Measurements from ENCODE around the gene SHB.
A peak's percentile ranks its signal among the peaks of the same experiment; 100 is the strongest.
"Not testable (repeated sequence)": the region's sequence is repeated elsewhere in the genome, so short reads cannot be mapped to it uniquely, and the experiment has no call there.

Gene SHB

DNA sequence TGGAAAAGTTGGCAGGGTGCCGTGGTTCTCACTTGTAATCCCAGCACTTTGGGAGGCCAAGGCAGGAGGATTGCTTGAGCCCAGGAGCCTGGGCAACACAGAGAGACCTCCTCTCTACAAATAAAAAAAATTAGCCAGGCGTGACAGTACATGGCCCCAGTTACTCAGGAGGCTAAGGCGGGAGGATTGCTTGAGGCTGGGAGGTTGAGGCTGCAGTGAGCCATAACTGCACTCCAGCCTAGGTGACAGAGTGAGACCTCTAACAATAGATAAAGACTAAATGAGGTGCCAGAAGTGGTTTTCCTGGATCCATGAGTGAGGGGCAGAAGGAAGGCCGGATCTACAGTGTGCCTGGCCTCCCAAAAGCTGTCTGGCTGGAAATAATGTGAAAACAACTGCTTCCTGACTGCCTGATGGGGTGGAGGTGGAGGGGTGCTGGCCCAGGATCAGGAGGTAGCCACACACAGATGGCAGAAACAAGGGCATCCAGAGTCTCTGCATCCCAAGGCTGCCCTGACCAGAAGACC lies 4.1 kb downstream of the SHB start:
- no peak for DNase-seq

GRCh38 chr9:38063363-38063707 lies 5.7 kb downstream of the SHB start:
- no peak for DNase-seq

- DNase-seq = no peak
These were observed 6.3 kb downstream of the SHB start for GRCh38 chr9:38062498-38063362.

- DNase-seq = no peak
These were observed 6.9 kb downstream of the SHB start for GRCh38 chr9:38062106-38062497.

DNA sequence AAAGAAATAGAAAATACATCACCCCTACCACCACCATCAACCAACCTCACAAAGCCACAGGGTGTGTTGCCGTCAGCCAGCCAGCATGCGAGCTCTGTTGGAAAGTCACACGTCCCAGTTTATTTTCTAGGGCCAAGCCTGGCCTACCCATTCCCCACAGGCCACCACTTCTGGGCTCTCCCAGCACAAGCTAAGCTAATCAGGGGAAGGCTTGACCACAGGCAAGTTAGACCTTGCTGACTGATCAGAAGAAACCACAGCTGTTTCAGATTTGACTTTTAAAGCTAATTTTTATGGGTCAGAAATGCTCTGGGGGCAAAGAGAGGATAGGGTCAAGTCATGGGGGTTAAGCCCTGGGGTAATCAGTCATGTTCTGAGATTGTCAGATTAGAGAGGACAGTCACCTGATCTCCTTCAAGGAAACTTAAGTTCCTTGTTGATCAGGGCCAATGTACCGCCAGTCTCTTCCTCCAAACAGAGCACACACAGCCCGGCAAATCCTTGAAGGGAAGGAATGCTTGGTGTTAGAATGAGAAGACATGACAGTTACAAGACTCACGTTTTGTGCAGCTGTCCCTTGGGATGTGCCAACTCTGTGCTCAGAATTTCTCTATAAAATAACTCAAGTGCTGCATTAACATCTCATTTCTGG lies 7.6 kb downstream of the SHB start:
- DNase-seq = no peak

DNA sequence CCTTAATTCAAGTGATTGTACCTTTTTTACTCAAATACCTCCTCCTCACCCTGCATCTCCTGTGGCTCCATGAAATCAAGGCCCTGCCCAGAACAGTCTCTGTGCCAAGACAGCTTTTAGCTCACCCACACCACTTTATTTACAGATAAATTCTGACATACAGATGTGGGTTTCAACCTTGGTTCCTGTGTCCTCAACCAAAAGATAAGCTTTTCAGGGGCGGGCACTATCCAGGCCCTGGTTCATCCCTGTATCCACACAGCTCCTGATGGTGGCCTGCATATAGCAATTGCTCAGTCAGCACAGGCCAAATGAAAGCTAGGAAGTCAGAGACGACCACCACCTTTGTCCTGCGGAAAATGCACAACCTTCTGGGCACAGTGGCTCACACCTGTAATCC lies 8.3 kb downstream of the SHB start:
- DNase-seq = no peak

GRCh38 chr9:38059233-38059936 lies 9.6 kb downstream of the SHB start:
- no peak for DNase-seq

- no peak for DNase-seq
These were observed 10.4 kb downstream of the SHB start for GRCh38 chr9:38058452-38059232.

GRCh38 chr9:38057416-38058195 lies 11.4 kb downstream of the SHB start:
- no peak for DNase-seq

GRCh38 chr9:38054653-38055052 lies 14.4 kb downstream of the SHB start:
- no peak for DNase-seq

GRCh38 chr9:38053697-38054461 lies 15.1 kb downstream of the SHB start:
- DNase-seq = no peak

- DNase-seq = no peak
These were observed 17.1 kb downstream of the SHB start for GRCh38 chr9:38051780-38052546.

GRCh38 chr9:38048316-38048969 lies 20.6 kb downstream of the SHB start:
- no peak for DNase-seq

GRCh38 chr9:38047301-38048251 lies 21.5 kb downstream of the SHB start:
- peak in 24 of 56 donors; percentile 13 to 72 (median 43) for DNase-seq

DNA sequence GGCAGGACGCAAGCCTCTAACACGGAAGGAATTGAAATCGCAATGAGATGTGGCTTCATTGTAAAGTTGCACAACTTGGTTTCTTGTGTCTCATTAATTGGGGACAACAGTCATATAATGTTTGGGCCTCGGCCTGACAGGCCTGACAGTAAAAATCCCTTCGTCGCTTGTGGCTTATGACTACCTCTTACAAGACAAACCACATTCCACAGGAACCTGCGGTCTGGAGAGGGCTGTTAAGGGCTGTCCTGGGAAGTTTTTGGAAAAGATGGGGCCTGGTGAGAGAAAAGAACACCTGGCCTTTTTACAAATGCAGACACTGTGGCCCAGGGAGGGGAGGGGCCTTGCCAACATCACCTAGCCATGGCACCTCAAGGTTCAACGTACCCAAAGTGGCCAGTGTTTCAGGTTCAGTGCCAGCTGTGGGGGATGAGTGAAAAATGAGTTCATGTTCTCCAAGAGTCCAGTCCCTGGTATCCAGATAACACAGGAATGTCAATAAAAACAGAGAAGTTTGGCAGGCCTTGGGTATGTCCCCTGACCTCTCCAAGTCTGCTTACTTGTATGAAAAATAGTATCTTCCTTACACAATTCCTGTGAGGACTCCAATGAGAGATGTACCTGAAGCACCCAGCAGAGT lies 22.2 kb downstream of the SHB start:
- DNase-seq = no peak

DNA sequence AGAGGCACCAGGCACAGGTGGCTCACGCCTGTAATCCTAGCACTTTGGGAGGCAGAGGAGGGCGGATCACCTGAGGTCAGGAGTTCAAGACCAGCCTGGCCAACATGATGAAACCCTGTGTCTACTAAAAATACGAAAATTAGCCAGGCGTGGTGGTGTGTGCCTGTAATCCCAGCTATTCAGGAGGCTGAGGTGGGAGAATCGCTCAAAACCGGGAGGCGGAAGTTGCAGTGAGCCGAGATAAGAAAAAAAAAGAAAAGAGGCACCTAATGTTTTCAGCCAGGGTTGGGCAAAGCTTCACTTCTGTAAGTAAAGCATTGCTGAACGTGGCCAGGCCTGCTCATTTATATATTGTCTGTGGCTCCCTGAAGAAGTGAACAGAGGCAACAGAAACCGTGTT lies 23.1 kb downstream of the SHB start:
- not testable (repeated sequence) for DNase-seq

GRCh38 chr9:38044706-38045105 lies 24.3 kb downstream of the SHB start:
- no peak for DNase-seq

All from amygdala (tissue), 56 donors.